Adrenal gland (tissue), 12 donors: ENCODE results near the gene ADCYAP1. TPM values are rescaled to one million over a fixed set of nuclear protein-coding genes. Genes with fewer than 3 reads are reported as not detected.

Source experiments
- DNase-seq, 7 donors: peaks; one replicate each; pipeline ENCODE4 v3.0.0-alpha.2; 2019 to 2020
- H3K27ac ChIP-seq, 5 donors: fragments of 200-600 bp; sonication (generic) in 4 of 5; 1 replicate in 3 of 5; 2 replicates in 2 of 5; pipeline versions ENCODE4 v1.5.1 to v1.8.0; 2016 to 2020; ENCODE audit warnings: mild to moderate bottlenecking in 1 of 5
- H3K27me3 ChIP-seq: fragments of 200-600 bp; 2 replicates; pipeline ENCODE4 v1.8.0; 2021
- H3K36me3 ChIP-seq, 2 donors: fragments of 200-600 bp; replicated peaks in 1 of 2; 1 replicate in 1 of 2; 2 replicates in 1 of 2; pipeline versions ENCODE4 v1.5.1 to v1.8.0; 2018 to 2022
- H3K4me1 ChIP-seq, 2 donors: fragments of 200-600 bp; replicated peaks in 1 of 2; 1 replicate in 1 of 2; 2 replicates in 1 of 2; pipeline versions ENCODE4 v1.5.1 to v1.8.0; 2018 to 2021
- H3K4me3 ChIP-seq, 4 donors: fragments of 200-600 bp; sonication (generic) in 3 of 4; one replicate each; pipeline ENCODE4 v1.5.1; 2016 to 2018
- H3K9me3 ChIP-seq, 3 donors: fragments of 200-600 bp; sonication (generic) in 1 of 3; replicated peaks in 1 of 3; 1 replicate in 2 of 3; 2 replicates in 1 of 3; pipeline versions ENCODE4 v1.5.1 to v1.8.0; 2016 to 2021
- POLR2A ChIP-seq, 2 donors: fragments of 450-650 bp; IDR thresholded peaks; one replicate each; pipeline ENCODE4 v1.6.1; 2017; ENCODE audit warnings: antibody characterized with exemption in 2 of 2, mild to moderate bottlenecking in 2 of 2, moderate library complexity in 1 of 2
- WGBS, 4 donors: extraction: QIAGEN DNeasy Blood & Tissue Kit in 2 of 4; methylation state at CpG; one replicate each; pipeline versions ENCODE4 v1.1.5 to v1.1.7; 2013 to 2017; 5-methylcytosine and 5-hydroxymethylcytosine counted together
- intact Hi-C, 2 donors: fragments of 100-400 bp; cut with DNase I; formaldehyde crosslinking; loops; one replicate each; pipeline versions ENCODE4 v1.14.1 to v1.15.0; 2022 to 2023
- polyA plus RNA-seq, 3 donors: library from polyadenylated mRNA; stranded (reverse); fragments of 200-250 nt in 2 of 3; fragments of 350-450 nt in 1 of 3; fragmentation: Illumina TruSeq in 1 of 3; extraction: RNeasy Lipid Tissue Mini Kit (QIAGEN cat#74804) in 1 of 3; gene quantifications; one replicate each; pipeline ENCODE4 v1.2.3, GENCODE V29; 2013 to 2014
- total RNA-seq, 9 donors: library from RNA; depleted of rRNA in 4 of 9; stranded (reverse); fragments of >200 nt in 4 of 9; fragments of 120-200 nt in 1 of 9; fragmentation: NEBNext Ultra II Directional in 1 of 9; extraction: Animal tissue kit (Norgen Biotek cat#: 25700) in 1 of 9; gene quantifications; one replicate each; pipeline versions ENCODE4 v1.1.0 to v1.2.4, GENCODE V29; 2013 to 2023
- TF ChIP-seq, protein P1 (sequence below), 6 experiments: fragments of 450-650 bp in 4 of 6; fragments of 200-600 bp in 2 of 6; sonication (generic) in 1 of 6; IDR thresholded peaks; 1 replicate in 5 of 6; 2 replicates in 1 of 6; pipeline versions ENCODE4 v1.5.1 to v1.8.0; 2016 to 2021; ENCODE audit warnings: antibody characterized with exemption in 6 of 6, mild to moderate bottlenecking in 2 of 6, moderate library complexity in 1 of 6
- donor health status: healthy with polysubstance abuse.
- donor health status: Bipolar disorder and iron deficiency.
- donor health status: DM: yes; HTN: yes; CAD: no.
- donor health status: DM: no; HTN: no; CAD: no.
- donor health status: DM: no; HTN: no; CAD: no.
- donor health status: DM: yes; HTN: yes; CAD: no.

Gene ADCYAP1
- total and polyA plus RNA-seq, 12 donors = 0.06 to 0.69 (median 0.57) TPM; not detected in 5

- Histone ChIP-seq H3K4me3 (peak overlapping the region in 2 of 4 donors; percentile 43 to 44), H3K4me1 (peaks cover 19 to 31% of the 10 kb centered on the region in 2 donors), H3K36me3 (no peaks in the 10 kb centered on the region), H3K9me3 (no peaks in the 10 kb centered on the region), H3K27ac (no peak overlapping the region), H3K27me3 (peaks cover 81% of the 10 kb centered on the region)
- intact Hi-C loops = no loop called here
- DNase-seq = peak in 2 of 7 donors; percentile 18 to 30
- 1 to 2% (median 1%) methylated on average over 10 to 75 of the region's 75 CpGs for WGBS, 4 donors
- TF ChIP-seq, protein P1, sequence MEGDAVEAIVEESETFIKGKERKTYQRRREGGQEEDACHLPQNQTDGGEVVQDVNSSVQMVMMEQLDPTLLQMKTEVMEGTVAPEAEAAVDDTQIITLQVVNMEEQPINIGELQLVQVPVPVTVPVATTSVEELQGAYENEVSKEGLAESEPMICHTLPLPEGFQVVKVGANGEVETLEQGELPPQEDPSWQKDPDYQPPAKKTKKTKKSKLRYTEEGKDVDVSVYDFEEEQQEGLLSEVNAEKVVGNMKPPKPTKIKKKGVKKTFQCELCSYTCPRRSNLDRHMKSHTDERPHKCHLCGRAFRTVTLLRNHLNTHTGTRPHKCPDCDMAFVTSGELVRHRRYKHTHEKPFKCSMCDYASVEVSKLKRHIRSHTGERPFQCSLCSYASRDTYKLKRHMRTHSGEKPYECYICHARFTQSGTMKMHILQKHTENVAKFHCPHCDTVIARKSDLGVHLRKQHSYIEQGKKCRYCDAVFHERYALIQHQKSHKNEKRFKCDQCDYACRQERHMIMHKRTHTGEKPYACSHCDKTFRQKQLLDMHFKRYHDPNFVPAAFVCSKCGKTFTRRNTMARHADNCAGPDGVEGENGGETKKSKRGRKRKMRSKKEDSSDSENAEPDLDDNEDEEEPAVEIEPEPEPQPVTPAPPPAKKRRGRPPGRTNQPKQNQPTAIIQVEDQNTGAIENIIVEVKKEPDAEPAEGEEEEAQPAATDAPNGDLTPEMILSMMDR (IDR thresholded peaks at IDR 0.05) = no peak
- no peak for TF ChIP-seq POLR2A (IDR thresholded peaks at IDR 0.05)
Measured at GRCh38 chr18:907115-907884, 2.6 kb downstream of the ADCYAP1 start.

- DNase-seq = no peak
- Histone ChIP-seq H3K27me3 (peaks cover 83% of the 10 kb centered on the region), H3K9me3 (no peaks in the 10 kb centered on the region), H3K27ac (no peak overlapping the region), H3K4me3 (peak overlapping the region in 2 of 4 donors; percentile 43 to 44), H3K36me3 (no peaks in the 10 kb centered on the region), H3K4me1 (peaks cover 19 to 31% of the 10 kb centered on the region in 2 donors)
- intact Hi-C loops = no loop called here
- TF ChIP-seq, protein P1 (IDR thresholded peaks at IDR 0.05) = no peak
- no peak for TF ChIP-seq POLR2A (IDR thresholded peaks at IDR 0.05)
- WGBS, 4 donors = 2 to 4% (median 3%) methylated on average over 18 to 55 of the region's 55 CpGs
Measured at GRCh38 chr18:907885-908757, 3.5 kb downstream of the ADCYAP1 start.

GRCh38 chr18:908758-909724, 4.4 kb downstream of the ADCYAP1 start:
- DNase-seq = no peak
- peaks cover 19 to 31% of the 10 kb centered on the region in 2 donors for H3K4me1 ChIP-seq
- 4 to 8% (median 5%) methylated on average over 31 to 69 of the region's 69 CpGs for WGBS, 4 donors

More at GRCh38 chr18:908758-909724, 4.4 kb downstream of the ADCYAP1 start:
- Histone ChIP-seq H3K9me3 (no peaks in the 10 kb centered on the region), H3K27me3 (peaks cover 77% of the 10 kb centered on the region), H3K36me3 (no peaks in the 10 kb centered on the region), H3K27ac (no peak overlapping the region), H3K4me3 (peak overlapping the region in 2 of 4 donors; percentile 43 to 44)
- intact Hi-C loops = no loop called here
- no peak for TF ChIP-seq POLR2A (IDR thresholded peaks at IDR 0.05)
- TF ChIP-seq, protein P1 (IDR thresholded peaks at IDR 0.05) = no peak
